Esophagus muscularis mucosa (tissue), 3 donors: ENCODE results near the gene PLET1.

ENCODE experiments used
- POLR2A ChIP-seq: fragments of 450-650 bp; IDR thresholded peaks from one replicate; pipeline ENCODE4 v1.6.1; 2017; ENCODE audit warnings: antibody characterized with exemption, moderate library complexity, mild to moderate bottlenecking, low read depth
- TF ChIP-seq, protein P1 (sequence below), 3 experiments: fragments of 200-600 bp in 2 of 3; fragments of 450-650 bp in 1 of 3; sonication (generic) in 2 of 3; IDR thresholded peaks; one replicate each; pipeline ENCODE4 v1.5.1; 2017 to 2019; ENCODE audit warnings: antibody characterized with exemption in 3 of 3, mild to moderate bottlenecking in 2 of 3, moderate library complexity in 1 of 3

DNA sequence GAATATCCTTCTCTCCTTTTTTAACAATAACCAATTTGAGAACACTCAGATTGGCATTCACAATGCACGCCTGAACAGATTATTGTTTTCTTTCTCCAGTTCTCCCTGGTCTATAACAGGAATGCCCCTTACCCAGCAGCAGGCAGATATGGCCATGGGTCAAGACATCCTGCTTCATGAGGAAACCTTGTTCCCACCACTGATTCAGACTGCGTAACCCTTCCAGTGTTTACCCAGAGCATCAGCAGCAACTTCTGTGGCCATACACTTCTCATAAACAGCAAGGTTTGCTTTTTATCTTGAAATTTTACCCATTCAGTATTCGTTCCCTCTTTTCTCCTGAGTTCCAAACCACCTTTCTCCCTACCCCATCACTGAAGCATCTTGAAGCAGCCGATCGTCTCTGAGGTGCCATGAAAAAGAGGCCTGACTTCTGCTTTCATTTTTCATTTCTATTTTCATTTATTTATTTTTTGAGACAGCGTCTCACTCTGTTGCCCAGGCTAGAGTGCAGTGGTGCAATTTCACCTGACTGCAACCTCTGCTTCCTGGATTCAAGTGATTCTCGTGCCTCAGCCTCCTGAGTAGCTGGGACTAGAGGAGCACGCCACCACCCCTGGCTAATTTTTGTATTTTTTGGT lies 24.8 kb downstream of the PLET1 start:
- TF ChIP-seq, protein P1, sequence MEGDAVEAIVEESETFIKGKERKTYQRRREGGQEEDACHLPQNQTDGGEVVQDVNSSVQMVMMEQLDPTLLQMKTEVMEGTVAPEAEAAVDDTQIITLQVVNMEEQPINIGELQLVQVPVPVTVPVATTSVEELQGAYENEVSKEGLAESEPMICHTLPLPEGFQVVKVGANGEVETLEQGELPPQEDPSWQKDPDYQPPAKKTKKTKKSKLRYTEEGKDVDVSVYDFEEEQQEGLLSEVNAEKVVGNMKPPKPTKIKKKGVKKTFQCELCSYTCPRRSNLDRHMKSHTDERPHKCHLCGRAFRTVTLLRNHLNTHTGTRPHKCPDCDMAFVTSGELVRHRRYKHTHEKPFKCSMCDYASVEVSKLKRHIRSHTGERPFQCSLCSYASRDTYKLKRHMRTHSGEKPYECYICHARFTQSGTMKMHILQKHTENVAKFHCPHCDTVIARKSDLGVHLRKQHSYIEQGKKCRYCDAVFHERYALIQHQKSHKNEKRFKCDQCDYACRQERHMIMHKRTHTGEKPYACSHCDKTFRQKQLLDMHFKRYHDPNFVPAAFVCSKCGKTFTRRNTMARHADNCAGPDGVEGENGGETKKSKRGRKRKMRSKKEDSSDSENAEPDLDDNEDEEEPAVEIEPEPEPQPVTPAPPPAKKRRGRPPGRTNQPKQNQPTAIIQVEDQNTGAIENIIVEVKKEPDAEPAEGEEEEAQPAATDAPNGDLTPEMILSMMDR (IDR thresholded peaks at IDR 0.05): no peak
- no peak for TF ChIP-seq POLR2A
